NCI-H2107 (cell line): ENCODE data around the gene MYCBPAP.

Source experiments
- DNase-seq: peaks from one replicate; lab custom pipeline; 2025; lab: John Stamatoyannopoulos, UW

The MYCBPAP gene

DNA sequence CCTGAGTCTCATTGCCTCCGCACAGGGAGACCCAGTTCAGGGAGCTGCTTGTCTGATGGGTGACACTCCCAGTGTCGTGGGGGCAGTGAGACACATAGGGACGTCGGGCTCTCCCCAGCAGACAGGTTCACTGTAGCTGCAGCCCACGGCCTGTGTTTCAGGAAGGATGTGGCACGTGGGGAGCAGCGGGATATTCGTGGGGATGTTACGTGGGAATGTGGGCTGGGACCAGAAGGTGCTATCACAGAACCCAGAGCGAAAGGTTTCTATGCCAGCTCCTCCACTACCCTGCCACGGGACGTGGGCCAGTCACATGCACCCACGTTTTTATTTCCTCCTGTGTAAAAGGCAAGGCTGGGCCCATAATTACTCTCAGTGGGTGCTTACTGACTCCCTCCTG lies 68.6 kb downstream of the MYCBPAP start:
- DNase-seq: no peak

- DNase-seq: no peak
Observed at GRCh38 chr17:50577451-50577954, 69.3 kb downstream of the MYCBPAP start.

- DNase-seq: no peak
Observed at GRCh38 chr17:50578173-50578572, 69.9 kb downstream of the MYCBPAP start.

GRCh38 chr17:50579399-50579798 lies 71.2 kb downstream of the MYCBPAP start:
- DNase-seq: no peak

GRCh38 chr17:50580646-50581045 lies 72.4 kb downstream of the MYCBPAP start:
- no peak for DNase-seq
